GM23338 (cell line): ENCODE measurements around the gene EHD3. TPM values are rescaled to one million over a fixed set of nuclear protein-coding genes. Genes with fewer than 3 reads are reported as not detected.

Experiments
- ATAC-seq: fragments of 200-7000 bp; cut with Tn5 transposase; 3 replicates; pipeline ENCODE4 v1.9.1; 2020
- DNase-seq: peaks from one replicate; pipeline ENCODE4 v3.0.0-alpha.2; 2015; ENCODE audit warnings: low spot score
- H2AFZ ChIP-seq: fragments of 200-600 bp; sonication (generic); 2 replicates; pipeline ENCODE4 v1.8.0; 2016; ENCODE audit warnings: antibody characterized with exemption, mild to moderate bottlenecking, moderate library complexity
- H3F3A ChIP-seq: fragments of 200-600 bp; sonication (generic); replicated peaks from 2 replicates; pipeline ENCODE4 v1.8.0; 2017; ENCODE audit warnings: antibody characterized with exemption, mixed run types, low read depth
- H3K27ac ChIP-seq: fragments of 200-600 bp; sonication (generic); 2 replicates; pipeline ENCODE4 v1.6.1; 2016; ENCODE audit warnings: low read depth
- H3K27me3 ChIP-seq: fragments of 200-600 bp; sonication (generic); 2 replicates; pipeline ENCODE4 v1.8.0; 2016; ENCODE audit warnings: mild to moderate bottlenecking, mixed run types, moderate library complexity; ENCODE audit not compliant: insufficient read depth
- H3K36me3 ChIP-seq: fragments of 200-600 bp; sonication (generic); 2 replicates; pipeline ENCODE4 v1.8.0; 2016; ENCODE audit warnings: mild to moderate bottlenecking; ENCODE audit not compliant: insufficient read depth
- H3K4me1 ChIP-seq: fragments of 200-600 bp; sonication (generic); 2 replicates; pipeline ENCODE4 v1.8.0; 2016; ENCODE audit warnings: mild to moderate bottlenecking, moderate library complexity; ENCODE audit not compliant: insufficient read depth
- H3K4me2 ChIP-seq: fragments of 200-600 bp; sonication (generic); 2 replicates; pipeline ENCODE4 v1.7.1; 2017; ENCODE audit warnings: mixed run types
- H3K4me3 ChIP-seq: fragments of 200-600 bp; sonication (generic); 2 replicates; pipeline ENCODE4 v1.6.1; 2016; ENCODE audit warnings: mixed run types
- H3K79me2 ChIP-seq: fragments of 200-600 bp; sonication (generic); replicated peaks from 2 replicates; pipeline ENCODE4 v1.8.0; 2017; ENCODE audit warnings: mild to moderate bottlenecking; ENCODE audit not compliant: insufficient read depth
- H3K9me2 ChIP-seq: fragments of 200-600 bp; sonication (generic); 2 replicates; pipeline ENCODE4 v1.8.0; 2017; ENCODE audit not compliant: insufficient read depth
- H4K20me1 ChIP-seq: fragments of 200-600 bp; sonication (generic); replicated peaks from 2 replicates; pipeline ENCODE4 v1.8.0; 2017; ENCODE audit warnings: mild to moderate bottlenecking; ENCODE audit not compliant: insufficient read depth
- H3K27ac Mint-ChIP-seq: 2 replicates; pipeline ENCODE4 v1.8.0; 2020; ENCODE audit warnings: inconsistent platforms, mild to moderate bottlenecking, moderate library complexity, mixed read lengths
- H3K27me3 Mint-ChIP-seq: 3 replicates; pipeline ENCODE4 v1.8.0; 2022; ENCODE audit warnings: low read depth, mild to moderate bottlenecking, moderate library complexity, mixed read lengths, inconsistent platforms; ENCODE audit not compliant: insufficient read depth, poor library complexity
- H3K36me3 Mint-ChIP-seq: 3 replicates; pipeline ENCODE4 v1.8.0; 2021; ENCODE audit warnings: low read depth, mild to moderate bottlenecking, inconsistent platforms, moderate library complexity, mixed read lengths
- H3K4me1 Mint-ChIP-seq: 3 replicates; pipeline ENCODE4 v1.8.0; 2020; ENCODE audit warnings: mild to moderate bottlenecking, inconsistent platforms, mixed read lengths
- H3K4me3 Mint-ChIP-seq: 3 replicates; pipeline ENCODE4 v1.8.0; 2021; ENCODE audit warnings: moderate library complexity, mild to moderate bottlenecking, inconsistent platforms, mixed read lengths
- H3K9me3 Mint-ChIP-seq: 3 replicates; pipeline ENCODE4 v1.8.0; 2020; ENCODE audit warnings: moderate library complexity, mild to moderate bottlenecking, inconsistent platforms, mixed read lengths
- CREB1 ChIP-seq: fragments of 250-450 bp; sonication (Bioruptor Pico); IDR thresholded peaks from 2 replicates; pipeline ENCODE4 v1.5.0; 2020; ENCODE audit warnings: low read depth, mild to moderate bottlenecking, moderate library complexity
- ETS1 ChIP-seq: IDR thresholded peaks from 2 replicates; pipeline ENCODE4 v1.6.1; 2016; ENCODE audit warnings: antibody characterized with exemption
- EZH2 ChIP-seq: fragments of 200-600 bp; sonication (generic); IDR thresholded peaks from one replicate; pipeline ENCODE4 v1.8.0; 2017; ENCODE audit warnings: antibody characterized with exemption, mild to moderate bottlenecking, low read depth; ENCODE audit not compliant: unreplicated experiment
- EZH2phosphoT487 ChIP-seq: fragments of 200-600 bp; sonication (generic); IDR thresholded peaks from one replicate; pipeline ENCODE4 v1.8.1; 2018; ENCODE audit warnings: antibody characterized with exemption; ENCODE audit not compliant: unreplicated experiment
- STAT1 ChIP-seq: IDR thresholded peaks from one replicate; pipeline ENCODE4 v1.6.1; 2016; ENCODE audit warnings: antibody characterized with exemption; ENCODE audit not compliant: unreplicated experiment
- ZNF331 ChIP-seq: fragments of 250-450 bp; sonication (Bioruptor Pico); IDR thresholded peaks from 2 replicates; pipeline ENCODE4 v1.5.0; 2020; ENCODE audit warnings: low read depth, mild to moderate bottlenecking, moderate library complexity
- polyA plus RNA-seq: library from polyadenylated mRNA; unstranded; fragments of >200 nt; fragmentation: Nextera tagmentation; extraction: Ambion mirVana; gene quantifications from 2 replicates; pipeline ENCODE4 v1.2.1, GENCODE V29; 2016
- total RNA-seq: library from RNA; depleted of rRNA; stranded (reverse); fragments of >200 nt; shearing (Covaris generic); gene quantifications from 2 replicates; pipeline ENCODE4 v1.2.3, GENCODE V29; 2014
- TF ChIP-seq, protein P1 (sequence below): fragments of 250-450 bp; sonication (Bioruptor Pico); IDR thresholded peaks from 2 replicates; pipeline ENCODE4 v1.5.0; 2020; ENCODE audit warnings: mild to moderate bottlenecking, moderate library complexity
- TF ChIP-seq, protein P2 (sequence below): IDR thresholded peaks from one replicate; pipeline ENCODE4 v1.6.1; 2018; ENCODE audit warnings: antibody characterized with exemption; ENCODE audit not compliant: unreplicated experiment

The EHD3 gene
- total and polyA plus RNA-seq, 2 experiments from 2014 or later: 3.3 to 12.6 TPM

GRCh38 chr2:31200972-31201371, 33.0 kb upstream of the EHD3 start (continued):
- TF ChIP-seq, protein P1, sequence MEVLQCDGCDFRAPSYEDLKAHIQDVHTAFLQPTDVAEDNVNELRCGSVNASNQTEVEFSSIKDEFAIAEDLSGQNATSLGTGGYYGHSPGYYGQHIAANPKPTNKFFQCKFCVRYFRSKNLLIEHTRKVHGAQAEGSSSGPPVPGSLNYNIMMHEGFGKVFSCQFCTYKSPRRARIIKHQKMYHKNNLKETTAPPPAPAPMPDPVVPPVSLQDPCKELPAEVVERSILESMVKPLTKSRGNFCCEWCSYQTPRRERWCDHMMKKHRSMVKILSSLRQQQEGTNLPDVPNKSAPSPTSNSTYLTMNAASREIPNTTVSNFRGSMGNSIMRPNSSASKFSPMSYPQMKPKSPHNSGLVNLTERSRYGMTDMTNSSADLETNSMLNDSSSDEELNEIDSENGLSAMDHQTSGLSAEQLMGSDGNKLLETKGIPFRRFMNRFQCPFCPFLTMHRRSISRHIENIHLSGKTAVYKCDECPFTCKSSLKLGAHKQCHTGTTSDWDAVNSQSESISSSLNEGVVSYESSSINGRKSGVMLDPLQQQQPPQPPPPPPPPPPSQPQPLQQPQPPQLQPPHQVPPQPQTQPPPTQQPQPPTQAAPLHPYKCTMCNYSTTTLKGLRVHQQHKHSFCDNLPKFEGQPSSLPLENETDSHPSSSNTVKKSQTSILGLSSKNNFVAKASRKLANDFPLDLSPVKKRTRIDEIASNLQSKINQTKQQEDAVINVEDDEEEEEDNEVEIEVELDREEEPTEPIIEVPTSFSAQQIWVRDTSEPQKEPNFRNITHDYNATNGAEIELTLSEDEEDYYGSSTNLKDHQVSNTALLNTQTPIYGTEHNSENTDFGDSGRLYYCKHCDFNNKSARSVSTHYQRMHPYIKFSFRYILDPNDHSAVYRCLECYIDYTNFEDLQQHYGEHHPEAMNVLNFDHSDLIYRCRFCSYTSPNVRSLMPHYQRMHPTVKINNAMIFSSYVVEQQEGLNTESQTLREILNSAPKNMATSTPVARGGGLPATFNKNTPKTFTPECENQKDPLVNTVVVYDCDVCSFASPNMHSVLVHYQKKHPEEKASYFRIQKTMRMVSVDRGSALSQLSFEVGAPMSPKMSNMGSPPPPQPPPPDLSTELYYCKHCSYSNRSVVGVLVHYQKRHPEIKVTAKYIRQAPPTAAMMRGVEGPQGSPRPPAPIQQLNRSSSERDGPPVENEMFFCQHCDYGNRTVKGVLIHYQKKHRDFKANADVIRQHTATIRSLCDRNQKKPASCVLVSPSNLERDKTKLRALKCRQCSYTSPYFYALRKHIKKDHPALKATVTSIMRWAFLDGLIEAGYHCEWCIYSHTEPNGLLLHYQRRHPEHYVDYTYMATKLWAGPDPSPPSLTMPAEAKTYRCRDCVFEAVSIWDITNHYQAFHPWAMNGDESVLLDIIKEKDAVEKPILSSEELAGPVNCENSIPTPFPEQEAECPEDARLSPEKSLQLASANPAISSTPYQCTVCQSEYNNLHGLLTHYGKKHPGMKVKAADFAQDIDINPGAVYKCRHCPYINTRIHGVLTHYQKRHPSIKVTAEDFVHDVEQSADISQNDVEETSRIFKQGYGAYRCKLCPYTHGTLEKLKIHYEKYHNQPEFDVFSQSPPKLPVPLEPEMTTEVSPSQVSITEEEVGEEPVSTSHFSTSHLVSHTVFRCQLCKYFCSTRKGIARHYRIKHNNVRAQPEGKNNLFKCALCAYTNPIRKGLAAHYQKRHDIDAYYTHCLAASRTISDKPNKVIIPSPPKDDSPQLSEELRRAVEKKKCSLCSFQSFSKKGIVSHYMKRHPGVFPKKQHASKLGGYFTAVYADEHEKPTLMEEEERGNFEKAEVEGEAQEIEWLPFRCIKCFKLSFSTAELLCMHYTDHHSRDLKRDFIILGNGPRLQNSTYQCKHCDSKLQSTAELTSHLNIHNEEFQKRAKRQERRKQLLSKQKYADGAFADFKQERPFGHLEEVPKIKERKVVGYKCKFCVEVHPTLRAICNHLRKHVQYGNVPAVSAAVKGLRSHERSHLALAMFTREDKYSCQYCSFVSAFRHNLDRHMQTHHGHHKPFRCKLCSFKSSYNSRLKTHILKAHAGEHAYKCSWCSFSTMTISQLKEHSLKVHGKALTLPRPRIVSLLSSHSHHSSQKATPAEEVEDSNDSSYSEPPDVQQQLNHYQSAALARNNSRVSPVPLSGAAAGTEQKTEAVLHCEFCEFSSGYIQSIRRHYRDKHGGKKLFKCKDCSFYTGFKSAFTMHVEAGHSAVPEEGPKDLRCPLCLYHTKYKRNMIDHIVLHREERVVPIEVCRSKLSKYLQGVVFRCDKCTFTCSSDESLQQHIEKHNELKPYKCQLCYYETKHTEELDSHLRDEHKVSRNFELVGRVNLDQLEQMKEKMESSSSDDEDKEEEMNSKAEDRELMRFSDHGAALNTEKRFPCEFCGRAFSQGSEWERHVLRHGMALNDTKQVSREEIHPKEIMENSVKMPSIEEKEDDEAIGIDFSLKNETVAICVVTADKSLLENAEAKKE: no peak
- TF ChIP-seq STAT1 (no peak), EZH2 (no peak)

GRCh38 chr2:31202041-31202440, 31.9 kb upstream of the EHD3 start:
- Mint-ChIP-seq H3K27ac (no peak overlapping the region), H3K4me1 (no peaks in the 10 kb centered on the region), H3K9me3 (no peaks in the 10 kb centered on the region; the same call in 2 of the 3 replicates), H3K27me3 (peaks cover 1% of the 10 kb centered on the region), H3K4me3 (no peak overlapping the region), H3K36me3 (no peaks in the 10 kb centered on the region)
- H3K27ac ChIP-seq: no peak overlapping the region
- ATAC-seq: no peak
- no peak overlapping the region for H3K4me2 ChIP-seq
- no peaks in the 10 kb centered on the region for H4K20me1 ChIP-seq
- H3K4me3 ChIP-seq: no peak overlapping the region
- no peaks in the 10 kb centered on the region for H3K36me3 ChIP-seq
- no peaks in the 10 kb centered on the region for H3K4me1 ChIP-seq
- no peaks in the 10 kb centered on the region for H3K79me2 ChIP-seq
- H2AFZ ChIP-seq: no peak overlapping the region
- no peaks in the 10 kb centered on the region for H3K27me3 ChIP-seq
- no peaks in the 10 kb centered on the region for H3F3A ChIP-seq
- DNase-seq: no peak
- H3K9me2 ChIP-seq: peaks cover 17% of the 10 kb centered on the region; the same call in 1 of the 2 replicates
- no peak for TF ChIP-seq EZH2phosphoT487
- no peak for TF ChIP-seq ETS1
- no peak for TF ChIP-seq STAT1
- TF ChIP-seq CREB1 (CRISPR knock-in tag): no peak
- TF ChIP-seq, protein P2, sequence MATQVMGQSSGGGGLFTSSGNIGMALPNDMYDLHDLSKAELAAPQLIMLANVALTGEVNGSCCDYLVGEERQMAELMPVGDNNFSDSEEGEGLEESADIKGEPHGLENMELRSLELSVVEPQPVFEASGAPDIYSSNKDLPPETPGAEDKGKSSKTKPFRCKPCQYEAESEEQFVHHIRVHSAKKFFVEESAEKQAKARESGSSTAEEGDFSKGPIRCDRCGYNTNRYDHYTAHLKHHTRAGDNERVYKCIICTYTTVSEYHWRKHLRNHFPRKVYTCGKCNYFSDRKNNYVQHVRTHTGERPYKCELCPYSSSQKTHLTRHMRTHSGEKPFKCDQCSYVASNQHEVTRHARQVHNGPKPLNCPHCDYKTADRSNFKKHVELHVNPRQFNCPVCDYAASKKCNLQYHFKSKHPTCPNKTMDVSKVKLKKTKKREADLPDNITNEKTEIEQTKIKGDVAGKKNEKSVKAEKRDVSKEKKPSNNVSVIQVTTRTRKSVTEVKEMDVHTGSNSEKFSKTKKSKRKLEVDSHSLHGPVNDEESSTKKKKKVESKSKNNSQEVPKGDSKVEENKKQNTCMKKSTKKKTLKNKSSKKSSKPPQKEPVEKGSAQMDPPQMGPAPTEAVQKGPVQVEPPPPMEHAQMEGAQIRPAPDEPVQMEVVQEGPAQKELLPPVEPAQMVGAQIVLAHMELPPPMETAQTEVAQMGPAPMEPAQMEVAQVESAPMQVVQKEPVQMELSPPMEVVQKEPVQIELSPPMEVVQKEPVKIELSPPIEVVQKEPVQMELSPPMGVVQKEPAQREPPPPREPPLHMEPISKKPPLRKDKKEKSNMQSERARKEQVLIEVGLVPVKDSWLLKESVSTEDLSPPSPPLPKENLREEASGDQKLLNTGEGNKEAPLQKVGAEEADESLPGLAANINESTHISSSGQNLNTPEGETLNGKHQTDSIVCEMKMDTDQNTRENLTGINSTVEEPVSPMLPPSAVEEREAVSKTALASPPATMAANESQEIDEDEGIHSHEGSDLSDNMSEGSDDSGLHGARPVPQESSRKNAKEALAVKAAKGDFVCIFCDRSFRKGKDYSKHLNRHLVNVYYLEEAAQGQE: no peak
- no peak for TF ChIP-seq ZNF331 (CRISPR knock-in tag)
